SU-DHL-6 (cell line): ENCODE measurements around the gene SIRT6.

Experiments
- H2AFZ ChIP-seq: fragments of 200-600 bp; sonication (generic); 2 replicates; pipeline ENCODE4 v1.6.1; 2014; ENCODE audit warnings: low read depth, mild to moderate bottlenecking, moderate library complexity, mixed read lengths, antibody characterized with exemption, low read length; ENCODE audit not compliant: severe bottlenecking
- H3F3A ChIP-seq: fragments of 200-600 bp; shearing (Covaris generic); 2 replicates; pipeline ENCODE4 v1.6.0; 2016; ENCODE audit warnings: antibody characterized with exemption, mild to moderate bottlenecking; ENCODE audit not compliant: insufficient read depth
- H3K27ac ChIP-seq: fragments of 200-600 bp; sonication (generic); 2 replicates; pipeline ENCODE4 v1.5.1; 2016; ENCODE audit warnings: low read depth, mild to moderate bottlenecking, low read length, moderate library complexity, mixed read lengths
- H3K27me3 ChIP-seq: fragments of 200-600 bp; sonication (generic), shearing (Covaris generic); 2 replicates; pipeline ENCODE4 v1.6.0; 2014; ENCODE audit warnings: mild to moderate bottlenecking, low read length
- H3K36me3 ChIP-seq: fragments of 200-600 bp; sonication (generic); 2 replicates; pipeline ENCODE4 v1.6.1; 2014; ENCODE audit warnings: mild to moderate bottlenecking, low read length, mixed read lengths
- H3K4me2 ChIP-seq: fragments of 300-600, 200-600 bp; shearing (Covaris generic), sonication (generic); 2 replicates; pipeline ENCODE4 v1.6.0; 2014; ENCODE audit warnings: low read length, low read depth, mild to moderate bottlenecking; ENCODE audit not compliant: poor library complexity, severe bottlenecking
- H3K4me3 ChIP-seq: fragments of 200-600 bp; sonication (generic); 2 replicates; pipeline ENCODE4 v1.5.1; 2014; ENCODE audit warnings: antibody characterized with exemption, low read length, mild to moderate bottlenecking, mixed read lengths; ENCODE audit not compliant: insufficient read depth, poor library complexity, severe bottlenecking
- H3K79me2 ChIP-seq: fragments of 200-600 bp; sonication (generic); 2 replicates; pipeline ENCODE4 v1.6.1; 2014; ENCODE audit warnings: mild to moderate bottlenecking, low read length, moderate library complexity; ENCODE audit not compliant: insufficient read depth
- H3K9ac ChIP-seq: fragments of 200-600 bp; sonication (generic); 2 replicates; pipeline ENCODE4 v1.7.0; 2014; ENCODE audit warnings: mild to moderate bottlenecking, low read length
- H3K9me2 ChIP-seq: fragments of 200-600 bp; sonication (generic); replicated peaks from 2 replicates; pipeline ENCODE4 v1.6.1; 2014; ENCODE audit warnings: low read length; ENCODE audit not compliant: insufficient read depth
- H3K9me3 ChIP-seq: fragments of 200-600 bp; sonication (generic); 2 replicates; pipeline ENCODE4 v1.6.1; 2014; ENCODE audit warnings: low read length, mixed read lengths; ENCODE audit not compliant: insufficient read depth
- H4K20me1 ChIP-seq: fragments of 200-600 bp; sonication (generic); 2 replicates; pipeline ENCODE4 v1.6.1; 2014; ENCODE audit warnings: low read depth, mild to moderate bottlenecking, antibody characterized with exemption, low read length, moderate library complexity, mixed read lengths
- EZH2phosphoT487 ChIP-seq: fragments of 200-600 bp; sonication (generic), shearing (Covaris generic); conservative IDR thresholded peaks from 2 replicates; pipeline ENCODE4 v1.6.1; 2018; ENCODE audit warnings: mild to moderate bottlenecking, antibody characterized with exemption, low read length, moderate library complexity, mixed read lengths
- TF ChIP-seq, protein P1 (sequence below): fragments of 200-600 bp; sonication (generic); IDR thresholded peaks from one replicate; pipeline ENCODE4 v1.5.1; 2017; ENCODE audit warnings: antibody characterized with exemption, mild to moderate bottlenecking, low read length, moderate library complexity; ENCODE audit not compliant: insufficient read depth, poor library complexity, severe bottlenecking

The SIRT6 gene

DNA sequence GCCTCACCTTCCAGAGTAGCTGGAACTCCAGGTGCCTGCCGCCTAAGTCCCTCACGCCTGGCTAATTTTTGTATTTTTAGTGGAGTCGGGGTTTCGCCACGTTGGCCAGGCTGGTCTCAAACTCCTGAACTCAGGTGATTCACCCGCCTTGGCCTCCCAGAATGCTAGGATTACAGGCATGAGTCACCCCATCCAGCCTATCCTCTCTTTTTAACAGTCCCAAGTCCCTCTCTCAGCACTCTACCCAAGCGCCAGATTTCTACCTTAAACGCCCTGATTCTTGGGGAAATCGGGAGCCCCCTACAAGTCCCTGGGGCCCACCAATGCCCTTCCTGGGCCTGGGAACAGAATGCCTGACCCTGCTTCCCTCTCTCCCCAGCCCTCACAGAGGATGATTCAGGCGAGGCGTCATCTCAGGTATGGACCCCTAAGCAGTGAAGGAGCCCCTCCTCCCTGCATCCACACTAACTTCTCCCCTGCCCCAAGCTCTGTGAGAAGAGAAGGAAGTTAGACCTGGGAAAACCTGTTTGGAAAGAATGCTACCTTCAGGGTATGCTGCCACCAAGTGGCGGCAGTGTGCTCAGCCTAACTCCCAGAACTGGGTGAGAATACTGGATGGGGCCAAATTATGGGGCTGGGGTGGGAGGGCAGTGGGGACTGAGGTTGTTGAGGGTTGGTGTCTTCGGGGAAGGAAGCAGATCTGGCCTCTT lies 26.2 kb upstream of the SIRT6 start:
- no peak overlapping the region for H3K4me2 ChIP-seq
- TF ChIP-seq, protein P1, sequence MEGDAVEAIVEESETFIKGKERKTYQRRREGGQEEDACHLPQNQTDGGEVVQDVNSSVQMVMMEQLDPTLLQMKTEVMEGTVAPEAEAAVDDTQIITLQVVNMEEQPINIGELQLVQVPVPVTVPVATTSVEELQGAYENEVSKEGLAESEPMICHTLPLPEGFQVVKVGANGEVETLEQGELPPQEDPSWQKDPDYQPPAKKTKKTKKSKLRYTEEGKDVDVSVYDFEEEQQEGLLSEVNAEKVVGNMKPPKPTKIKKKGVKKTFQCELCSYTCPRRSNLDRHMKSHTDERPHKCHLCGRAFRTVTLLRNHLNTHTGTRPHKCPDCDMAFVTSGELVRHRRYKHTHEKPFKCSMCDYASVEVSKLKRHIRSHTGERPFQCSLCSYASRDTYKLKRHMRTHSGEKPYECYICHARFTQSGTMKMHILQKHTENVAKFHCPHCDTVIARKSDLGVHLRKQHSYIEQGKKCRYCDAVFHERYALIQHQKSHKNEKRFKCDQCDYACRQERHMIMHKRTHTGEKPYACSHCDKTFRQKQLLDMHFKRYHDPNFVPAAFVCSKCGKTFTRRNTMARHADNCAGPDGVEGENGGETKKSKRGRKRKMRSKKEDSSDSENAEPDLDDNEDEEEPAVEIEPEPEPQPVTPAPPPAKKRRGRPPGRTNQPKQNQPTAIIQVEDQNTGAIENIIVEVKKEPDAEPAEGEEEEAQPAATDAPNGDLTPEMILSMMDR, result peak; percentile 43
- TF ChIP-seq EZH2phosphoT487, result no peak
- H3K4me3 ChIP-seq, result no peak overlapping the region
- H3K9me2 ChIP-seq, result no peaks in the 10 kb centered on the region
- H3K36me3 ChIP-seq, result no peaks in the 10 kb centered on the region
- H3K9me3 ChIP-seq, result no peaks in the 10 kb centered on the region
- H3F3A ChIP-seq, result no peaks in the 10 kb centered on the region
- no peaks in the 10 kb centered on the region for H4K20me1 ChIP-seq
- H3K9ac ChIP-seq, result no peak overlapping the region
- no peaks in the 10 kb centered on the region for H3K79me2 ChIP-seq
- no peaks in the 10 kb centered on the region for H3K27me3 ChIP-seq
- H2AFZ ChIP-seq, result no peak overlapping the region
- H3K27ac ChIP-seq, result no peak overlapping the region

DNA sequence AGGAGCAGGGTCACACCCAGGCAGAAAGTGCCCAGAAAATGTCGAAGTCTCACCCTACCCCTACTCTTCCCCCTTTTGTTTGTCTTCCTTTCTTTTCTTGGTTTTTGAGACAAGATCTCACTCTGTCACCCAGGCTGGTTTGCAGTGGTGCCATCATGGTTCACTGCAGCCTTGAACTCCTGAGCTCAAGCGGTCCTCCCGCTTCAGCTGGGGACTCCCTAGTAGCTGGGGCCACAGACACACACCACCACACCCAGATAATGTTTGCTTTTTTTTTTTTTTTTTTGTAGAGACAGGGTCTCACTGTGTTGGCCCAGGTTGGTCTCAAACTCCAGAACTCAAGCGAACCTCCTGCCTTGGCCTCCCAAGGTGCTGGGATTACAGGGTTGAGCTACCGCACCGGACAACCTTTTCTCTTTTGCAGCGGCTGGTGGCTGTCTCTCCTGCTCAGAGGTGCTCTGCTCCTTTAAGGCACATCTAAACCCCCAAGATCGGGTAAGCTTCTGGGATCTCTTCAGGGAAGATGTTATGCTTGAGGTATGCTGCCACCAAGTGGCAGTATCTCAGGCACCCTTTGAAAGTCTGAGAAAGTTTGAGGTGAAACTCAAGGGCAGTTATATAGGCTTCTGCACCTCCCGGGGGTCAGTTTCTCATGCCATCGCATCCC lies 24.6 kb upstream of the SIRT6 start:
- H3F3A ChIP-seq, result no peaks in the 10 kb centered on the region
- no peaks in the 10 kb centered on the region for H3K36me3 ChIP-seq
- no peak overlapping the region for H3K27ac ChIP-seq
- no peaks in the 10 kb centered on the region for H3K9me3 ChIP-seq
- H3K4me3 ChIP-seq, result no peak overlapping the region
- H3K9me2 ChIP-seq, result no peaks in the 10 kb centered on the region
- TF ChIP-seq EZH2phosphoT487, result no peak
- TF ChIP-seq, protein P1, result peak; percentile 22
- no peak overlapping the region for H2AFZ ChIP-seq
- no peaks in the 10 kb centered on the region for H4K20me1 ChIP-seq
- H3K9ac ChIP-seq, result no peak overlapping the region
- no peaks in the 10 kb centered on the region for H3K27me3 ChIP-seq
- no peaks in the 10 kb centered on the region for H3K79me2 ChIP-seq
- no peak overlapping the region for H3K4me2 ChIP-seq

DNA sequence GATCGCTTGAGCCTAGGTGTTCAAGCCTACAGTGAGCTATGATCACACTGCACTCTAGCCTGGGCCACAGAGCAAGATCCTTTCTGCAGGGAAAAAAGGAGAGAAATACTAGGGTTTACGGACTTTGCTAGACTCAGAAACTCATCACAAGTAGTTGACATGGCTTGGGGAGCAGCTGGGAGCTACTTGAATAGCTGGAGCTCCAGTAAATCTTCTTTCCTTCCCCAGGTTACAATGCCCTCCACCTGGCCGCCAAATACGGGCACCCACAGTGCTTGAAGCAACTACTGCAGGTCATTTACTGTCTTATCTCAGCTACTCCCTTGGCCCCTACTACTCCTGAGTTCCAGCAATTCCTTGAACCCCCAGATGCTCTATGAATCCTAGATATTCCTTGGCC lies 19.4 kb upstream of the SIRT6 start:
- Histone ChIP-seq H4K20me1 (0 out of 2 replicates have a peak, but pooled peaks cover 3% of the 10 kb centered on the region), H3K9me2 (no peaks in the 10 kb centered on the region), H3F3A (no peaks in the 10 kb centered on the region), H3K9ac (no peak overlapping the region), H3K4me3 (no peak overlapping the region), H3K36me3 (no peaks in the 10 kb centered on the region), H3K4me2 (no peak overlapping the region), H2AFZ (no peak overlapping the region), H3K27me3 (no peaks in the 10 kb centered on the region), H3K27ac (no peak overlapping the region), H3K9me3 (peaks cover 5% of the 10 kb centered on the region; the same call in 1 of the 2 replicates), H3K79me2 (no peaks in the 10 kb centered on the region)
- TF ChIP-seq, protein P1, result no peak
- TF ChIP-seq EZH2phosphoT487, result no peak
